ENCODE results near the gene CROCC2. TPM values are rescaled to one million over a fixed set of nuclear protein-coding genes. Genes with fewer than 3 reads are reported as not detected.

The CROCC2 gene
- total RNA-seq, 1 experiment from 2014 or later, result not detected

DNA sequence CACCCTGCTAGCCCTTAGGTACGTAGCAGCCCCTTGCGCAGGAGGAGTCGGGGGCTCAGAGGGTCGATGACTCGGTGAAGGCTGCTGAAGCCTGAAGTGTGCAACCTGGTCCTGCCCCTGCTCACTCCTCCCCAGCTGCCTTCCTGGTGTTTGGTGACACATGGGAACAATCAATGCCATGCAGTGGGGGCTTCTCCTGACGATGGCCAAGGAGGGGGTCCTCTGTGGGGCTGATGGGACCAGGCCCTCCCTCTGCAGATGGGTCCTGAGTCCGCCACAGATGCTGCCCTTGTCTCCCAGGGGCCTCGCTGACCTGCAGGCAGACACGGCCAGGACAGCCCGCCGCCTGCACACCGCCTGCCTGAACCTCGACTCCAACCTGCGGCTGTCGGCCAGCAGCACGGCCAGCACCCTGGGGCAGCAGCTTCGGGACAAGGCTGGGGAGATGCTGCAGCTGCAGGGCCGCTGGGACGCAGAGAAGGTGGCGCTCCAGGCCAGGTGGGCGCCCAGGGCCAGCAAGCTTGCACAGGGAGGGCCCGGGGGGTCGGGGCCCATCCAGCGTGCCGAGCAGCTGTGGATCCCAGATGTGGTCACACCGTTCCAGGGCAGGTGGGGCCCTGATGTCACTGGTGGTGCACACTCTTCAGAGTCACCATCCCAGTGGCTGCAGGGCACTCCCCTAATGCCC lies 24.6 kb downstream of the CROCC2 start:
- intact Hi-C loops (cut with micrococcal nuclease), result no loop called here
- CTCF ChIA-PET, result no interaction called here
- H3K27ac ChIP-seq (ENCODE audit: low read depth, low read length), result no peak overlapping the region
- no peaks in the 10 kb centered on the region for H3K9me2 ChIP-seq (ENCODE audit: insufficient read depth)
- no peaks in the 10 kb centered on the region for H3K9me3 ChIP-seq (ENCODE audit: control insufficient read depth in 1 of 2, insufficient read depth in 1 of 2, low read depth in 1 of 2, low read length in 2 of 2)
- RAD21 ChIA-PET (ENCODE audit: low non-redundant PET in 1 of 2, low total read pairs in 2 of 2, uncharacterized antibody in 2 of 2, unreplicated experiment in 2 of 2), result no interaction called here
- no peak overlapping the region for H3K4me2 ChIP-seq (ENCODE audit: low read length)
- H3K79me2 ChIP-seq (ENCODE audit: insufficient read depth, low read length), result no peaks in the 10 kb centered on the region
- H3K36me3 ChIP-seq (ENCODE audit: control insufficient read depth in 1 of 2, insufficient read depth in 2 of 2, low read length in 2 of 2), result no peaks in the 10 kb centered on the region
- H4K20me1 ChIP-seq (ENCODE audit: insufficient read depth), result no peaks in the 10 kb centered on the region
- H3K4me3 ChIP-seq (replicated peaks in 1 of 2; ENCODE audit: low read depth in 1 of 2, low read length in 2 of 2), result no peak overlapping the region
- H3K9ac ChIP-seq (ENCODE audit: low read length), result no peak overlapping the region
- no TSS peak for BruUV-seq (replicated peaks)
- no peak overlapping the region for H2AFZ ChIP-seq (ENCODE audit: low read depth, low read length, poor library complexity, severe bottlenecking)
- H3K27me3 ChIP-seq (ENCODE audit: insufficient read depth, low read length), result no peaks in the 10 kb centered on the region
- no peak for TF ChIP-seq TCF7L2 (IDR thresholded peaks at IDR 0.05; ENCODE audit: borderline replicate concordance, extremely low read depth, insufficient read depth, insufficient read length)
- TF ChIP-seq, protein P1, sequence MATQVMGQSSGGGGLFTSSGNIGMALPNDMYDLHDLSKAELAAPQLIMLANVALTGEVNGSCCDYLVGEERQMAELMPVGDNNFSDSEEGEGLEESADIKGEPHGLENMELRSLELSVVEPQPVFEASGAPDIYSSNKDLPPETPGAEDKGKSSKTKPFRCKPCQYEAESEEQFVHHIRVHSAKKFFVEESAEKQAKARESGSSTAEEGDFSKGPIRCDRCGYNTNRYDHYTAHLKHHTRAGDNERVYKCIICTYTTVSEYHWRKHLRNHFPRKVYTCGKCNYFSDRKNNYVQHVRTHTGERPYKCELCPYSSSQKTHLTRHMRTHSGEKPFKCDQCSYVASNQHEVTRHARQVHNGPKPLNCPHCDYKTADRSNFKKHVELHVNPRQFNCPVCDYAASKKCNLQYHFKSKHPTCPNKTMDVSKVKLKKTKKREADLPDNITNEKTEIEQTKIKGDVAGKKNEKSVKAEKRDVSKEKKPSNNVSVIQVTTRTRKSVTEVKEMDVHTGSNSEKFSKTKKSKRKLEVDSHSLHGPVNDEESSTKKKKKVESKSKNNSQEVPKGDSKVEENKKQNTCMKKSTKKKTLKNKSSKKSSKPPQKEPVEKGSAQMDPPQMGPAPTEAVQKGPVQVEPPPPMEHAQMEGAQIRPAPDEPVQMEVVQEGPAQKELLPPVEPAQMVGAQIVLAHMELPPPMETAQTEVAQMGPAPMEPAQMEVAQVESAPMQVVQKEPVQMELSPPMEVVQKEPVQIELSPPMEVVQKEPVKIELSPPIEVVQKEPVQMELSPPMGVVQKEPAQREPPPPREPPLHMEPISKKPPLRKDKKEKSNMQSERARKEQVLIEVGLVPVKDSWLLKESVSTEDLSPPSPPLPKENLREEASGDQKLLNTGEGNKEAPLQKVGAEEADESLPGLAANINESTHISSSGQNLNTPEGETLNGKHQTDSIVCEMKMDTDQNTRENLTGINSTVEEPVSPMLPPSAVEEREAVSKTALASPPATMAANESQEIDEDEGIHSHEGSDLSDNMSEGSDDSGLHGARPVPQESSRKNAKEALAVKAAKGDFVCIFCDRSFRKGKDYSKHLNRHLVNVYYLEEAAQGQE (IDR thresholded peaks at IDR 0.05; ENCODE audit: low read depth), result no peak
- DNase-seq (ENCODE audit: low read depth, low spot score) (no peak), ATAC-seq (no peak)
- POLR2A ChIA-PET, result no interaction called here
- no peaks in the 10 kb centered on the region for H3K4me1 ChIP-seq (ENCODE audit: control insufficient read depth in 1 of 2, insufficient read depth in 2 of 2, low read length in 2 of 2)

GRCh38 chr2:240931319-240931949 lies 25.3 kb downstream of the CROCC2 start:
- no peak overlapping the region for H3K27ac ChIP-seq (ENCODE audit: low read depth, low read length)
- H3K36me3 ChIP-seq (ENCODE audit: control insufficient read depth in 1 of 2, insufficient read depth in 2 of 2, low read length in 2 of 2), result no peaks in the 10 kb centered on the region
- ChIA-PET RAD21 (ENCODE audit: low non-redundant PET in 1 of 2, low total read pairs in 2 of 2, uncharacterized antibody in 2 of 2, unreplicated experiment in 2 of 2) (no interaction called here), CTCF (no interaction called here), POLR2A (no interaction called here)
- DNase-seq (ENCODE audit: low read depth, low spot score) (no peak), ATAC-seq (no peak)
- no peaks in the 10 kb centered on the region for H3K79me2 ChIP-seq (ENCODE audit: insufficient read depth, low read length)
- H3K9me2 ChIP-seq (ENCODE audit: insufficient read depth), result no peaks in the 10 kb centered on the region
- H3K4me1 ChIP-seq (ENCODE audit: control insufficient read depth in 1 of 2, insufficient read depth in 2 of 2, low read length in 2 of 2), result no peaks in the 10 kb centered on the region
- H4K20me1 ChIP-seq (ENCODE audit: insufficient read depth), result no peaks in the 10 kb centered on the region
- no peak overlapping the region for H2AFZ ChIP-seq (ENCODE audit: low read depth, low read length, poor library complexity, severe bottlenecking)
- no peak overlapping the region for H3K9ac ChIP-seq (ENCODE audit: low read length)
- intact Hi-C loops (cut with micrococcal nuclease), result no loop called here
- BruUV-seq (replicated peaks), result no TSS peak
- no peak overlapping the region for H3K4me3 ChIP-seq (replicated peaks in 1 of 2; ENCODE audit: low read depth in 1 of 2, low read length in 2 of 2)
- no peaks in the 10 kb centered on the region for H3K27me3 ChIP-seq (ENCODE audit: insufficient read depth, low read length)
- H3K9me3 ChIP-seq (ENCODE audit: control insufficient read depth in 1 of 2, insufficient read depth in 1 of 2, low read depth in 1 of 2, low read length in 2 of 2), result no peaks in the 10 kb centered on the region
- no peak overlapping the region for H3K4me2 ChIP-seq (ENCODE audit: low read length)
- no peak for TF ChIP-seq SRF (IDR thresholded peaks at IDR 0.05; ENCODE audit: low read depth)
- TF ChIP-seq YY1 (IDR thresholded peaks at IDR 0.05; ENCODE audit: extremely low read depth, insufficient replicate concordance, low read depth, low read length), result no peak
- TF ChIP-seq ELF1 (IDR thresholded peaks at IDR 0.05; ENCODE audit: borderline replicate concordance, low read depth), result no peak
- no peak for TF ChIP-seq FOSL1 (IDR thresholded peaks at IDR 0.05; ENCODE audit: low read depth)
- no peak for TF ChIP-seq ATF3 (IDR thresholded peaks at IDR 0.05)
